Effector memory CD4-positive, alpha-beta T cell (primary cell): ENCODE measurements around the gene CALM3.

ENCODE experiments used
- DNase-seq, 3 donors: peaks; one replicate each; pipeline ENCODE4 v3.0.0-alpha.2; 2020
- H3K27ac ChIP-seq: 2 replicates; pipeline ENCODE4 v1.7.0; 2013; ENCODE audit warnings: mild to moderate bottlenecking, low read length, moderate library complexity; ENCODE audit not compliant: insufficient read depth, poor library complexity, severe bottlenecking
- H3K27me3 ChIP-seq: replicated peaks from 2 replicates; pipeline ENCODE4 v1.7.0; 2013; ENCODE audit warnings: mild to moderate bottlenecking, low read length; ENCODE audit not compliant: insufficient read depth, control insufficient read depth, poor library complexity, severe bottlenecking
- H3K36me3 ChIP-seq: 2 replicates; pipeline ENCODE4 v1.7.0; 2013; ENCODE audit warnings: mild to moderate bottlenecking, low read length, moderate library complexity; ENCODE audit not compliant: control insufficient read depth, insufficient read depth
- H3K4me1 ChIP-seq: 2 replicates; pipeline ENCODE4 v1.7.0; 2013; ENCODE audit warnings: low read length, mild to moderate bottlenecking; ENCODE audit not compliant: control insufficient read depth, insufficient read depth, poor library complexity, severe bottlenecking
- H3K4me3 ChIP-seq: 2 replicates; pipeline ENCODE4 v1.7.0; 2013; ENCODE audit warnings: low read length, low read depth, mild to moderate bottlenecking; ENCODE audit not compliant: insufficient read depth, poor library complexity, severe bottlenecking
- H3K9me3 ChIP-seq: 2 replicates; pipeline ENCODE4 v1.7.0; 2013; ENCODE audit warnings: mild to moderate bottlenecking, low read length, moderate library complexity; ENCODE audit not compliant: control insufficient read depth

The CALM3 gene

GRCh38 chr19:46613525-46613924 is 12.4 kb downstream of the CALM3 start:
- Histone ChIP-seq H3K4me3 (no peak overlapping the region), H3K27me3 (no peaks in the 10 kb centered on the region), H3K27ac (no peak overlapping the region), H3K4me1 (peaks cover 46% of the 10 kb centered on the region), H3K36me3 (peaks cover 16% of the 10 kb centered on the region), H3K9me3 (no peaks in the 10 kb centered on the region)
- DNase-seq: no peak

DNA sequence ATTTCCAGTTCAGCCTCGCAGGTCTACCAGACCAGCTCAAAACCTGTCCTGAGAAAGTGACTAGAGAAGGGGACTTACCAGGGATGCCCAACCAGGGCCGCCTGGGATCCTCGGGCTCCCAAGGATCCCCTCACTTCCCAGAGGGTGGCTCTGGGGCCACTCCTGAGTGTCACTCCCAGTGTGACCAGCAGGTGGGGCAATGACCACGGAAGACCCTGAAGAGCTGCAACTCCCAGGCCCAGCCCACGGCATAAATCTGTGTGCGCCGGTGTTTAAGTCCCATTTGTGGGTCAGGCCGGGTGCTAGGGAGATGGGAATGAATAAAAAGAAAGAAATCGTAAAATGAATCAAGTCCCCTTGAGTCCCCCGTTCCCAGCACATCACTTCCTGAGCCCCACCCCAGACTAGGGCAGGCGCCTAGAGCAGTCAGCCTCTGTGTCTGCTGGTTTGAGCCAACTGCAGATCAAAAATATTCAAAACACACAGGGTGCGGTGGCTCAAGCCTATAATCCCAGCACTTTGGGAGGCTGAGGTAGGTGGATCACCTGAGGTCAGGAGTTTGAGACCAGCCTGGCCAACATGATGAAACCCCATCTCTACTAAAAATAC is 13.1 kb downstream of the CALM3 start:
- Histone ChIP-seq H3K27ac (no peak overlapping the region), H3K4me3 (no peak overlapping the region), H3K4me1 (peaks cover 52% of the 10 kb centered on the region), H3K36me3 (peaks cover 9% of the 10 kb centered on the region), H3K27me3 (no peaks in the 10 kb centered on the region), H3K9me3 (no peaks in the 10 kb centered on the region)
- DNase-seq: peak; percentile 54 to 70 (median 60)

DNA sequence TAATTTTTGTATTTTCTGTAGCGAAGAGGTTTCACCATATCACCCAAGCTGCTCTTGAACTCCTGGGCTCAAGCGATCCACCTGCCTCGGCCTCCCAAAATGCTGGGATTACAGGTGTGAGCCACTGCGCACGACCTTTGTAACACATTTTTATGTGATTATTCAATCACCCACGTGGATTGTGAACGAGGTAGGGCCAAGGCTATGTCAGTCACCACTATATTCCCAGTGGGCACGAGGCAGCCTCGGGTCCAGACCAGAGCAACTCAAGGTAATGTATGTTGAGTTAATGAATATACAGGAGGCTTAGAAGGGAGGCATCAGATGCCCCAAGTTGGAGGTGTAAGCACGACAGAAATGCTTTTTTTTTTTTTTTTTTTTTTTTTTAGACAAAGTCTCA is 14.8 kb downstream of the CALM3 start:
- no peaks in the 10 kb centered on the region for H3K9me3 ChIP-seq
- no peak overlapping the region for H3K4me3 ChIP-seq
- no peak for DNase-seq
- H3K4me1 ChIP-seq: peaks cover 48% of the 10 kb centered on the region
- no peak overlapping the region for H3K27ac ChIP-seq
- no peaks in the 10 kb centered on the region for H3K36me3 ChIP-seq
- H3K27me3 ChIP-seq: no peaks in the 10 kb centered on the region

GRCh38 chr19:46616631-46617322 is 15.6 kb downstream of the CALM3 start:
- no peaks in the 10 kb centered on the region for H3K27me3 ChIP-seq
- H3K4me1 ChIP-seq: peaks cover 40% of the 10 kb centered on the region
- H3K9me3 ChIP-seq: no peaks in the 10 kb centered on the region
- no peak overlapping the region for H3K4me3 ChIP-seq
- no peaks in the 10 kb centered on the region for H3K36me3 ChIP-seq
- H3K27ac ChIP-seq: peak overlapping the region; percentile 30
- DNase-seq: no peak

DNA sequence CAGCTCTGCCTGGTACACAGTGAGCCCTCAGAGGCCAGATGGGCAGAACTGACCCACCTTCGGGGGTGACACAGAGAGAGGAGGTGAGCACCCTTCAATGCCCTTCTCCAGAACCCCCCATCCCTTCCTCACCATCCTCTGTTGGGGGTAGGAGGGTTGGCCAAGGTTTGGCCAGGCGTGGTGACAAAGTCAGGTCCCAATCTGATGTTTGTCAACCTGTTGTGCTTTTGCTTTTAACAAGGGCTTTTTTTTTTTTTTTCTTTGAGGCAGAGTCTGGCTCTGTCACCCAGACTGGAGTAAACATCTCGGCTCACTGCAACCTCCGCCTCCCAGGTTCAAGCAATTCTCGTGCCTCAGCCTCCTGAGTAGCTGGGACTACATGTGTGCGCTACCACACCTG is 16.5 kb downstream of the CALM3 start:
- Histone ChIP-seq H3K27me3 (no peaks in the 10 kb centered on the region), H3K27ac (peak overlapping the region; percentile 30), H3K4me3 (no peak overlapping the region), H3K9me3 (no peaks in the 10 kb centered on the region), H3K36me3 (no peaks in the 10 kb centered on the region), H3K4me1 (peaks cover 35% of the 10 kb centered on the region)
- DNase-seq: no peak

DNA sequence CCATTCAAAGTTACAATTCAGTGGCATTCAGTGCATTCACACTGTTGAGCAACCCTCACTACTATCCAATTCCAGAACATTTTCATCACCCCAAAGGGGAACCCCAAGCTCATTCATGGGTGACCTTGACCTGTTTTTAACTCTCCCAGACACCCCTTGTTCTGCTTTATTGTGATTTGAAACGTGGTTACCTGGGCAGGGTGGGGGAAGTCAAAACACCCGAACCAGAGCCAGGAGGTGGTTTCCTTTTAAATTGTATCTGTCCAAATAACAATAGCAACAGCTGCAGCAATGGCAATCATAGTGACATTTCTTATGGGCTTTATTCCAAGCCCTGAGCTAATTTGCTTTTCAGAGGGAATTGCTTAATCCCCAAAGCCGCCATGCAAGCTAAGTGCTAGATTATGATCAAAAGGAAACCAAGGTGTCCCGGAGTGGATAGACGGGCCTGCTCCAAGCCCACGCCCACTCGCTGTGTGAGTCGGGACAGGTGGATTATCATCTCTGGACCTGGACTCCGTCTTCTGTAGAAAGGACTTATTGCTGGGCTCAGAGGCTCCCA is 17.6 kb downstream of the CALM3 start:
- H3K9me3 ChIP-seq: no peaks in the 10 kb centered on the region
- H3K27me3 ChIP-seq: no peaks in the 10 kb centered on the region
- no peaks in the 10 kb centered on the region for H3K36me3 ChIP-seq
- no peak for DNase-seq
- peak overlapping the region; percentile 28 for H3K27ac ChIP-seq
- no peak overlapping the region for H3K4me3 ChIP-seq
- H3K4me1 ChIP-seq: peaks cover 32% of the 10 kb centered on the region

DNA sequence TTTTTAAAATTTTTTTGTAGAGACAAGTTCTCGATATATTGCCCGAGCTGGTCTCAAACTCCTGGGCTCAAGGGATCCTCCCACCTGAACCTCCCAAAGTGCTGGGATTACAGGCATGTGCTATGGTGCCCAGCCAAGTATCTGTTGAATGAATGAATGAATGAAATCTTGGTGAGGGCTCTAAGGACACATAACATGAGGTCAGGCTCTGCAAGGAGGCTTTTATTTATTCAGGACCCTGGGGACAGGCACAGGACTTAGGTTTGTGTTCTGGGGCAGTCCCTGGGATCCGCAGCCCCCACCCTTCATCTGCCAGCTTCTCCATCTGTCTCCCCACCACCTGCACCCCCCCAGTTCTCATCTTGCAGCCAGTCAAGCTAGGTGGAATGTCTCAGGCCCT is 19.1 kb downstream of the CALM3 start:
- H3K27ac ChIP-seq: no peak overlapping the region
- no peaks in the 10 kb centered on the region for H3K27me3 ChIP-seq
- no peak overlapping the region for H3K4me3 ChIP-seq
- no peaks in the 10 kb centered on the region for H3K36me3 ChIP-seq
- peaks cover 31% of the 10 kb centered on the region for H3K4me1 ChIP-seq
- no peaks in the 10 kb centered on the region for H3K9me3 ChIP-seq
- DNase-seq: no peak

DNA sequence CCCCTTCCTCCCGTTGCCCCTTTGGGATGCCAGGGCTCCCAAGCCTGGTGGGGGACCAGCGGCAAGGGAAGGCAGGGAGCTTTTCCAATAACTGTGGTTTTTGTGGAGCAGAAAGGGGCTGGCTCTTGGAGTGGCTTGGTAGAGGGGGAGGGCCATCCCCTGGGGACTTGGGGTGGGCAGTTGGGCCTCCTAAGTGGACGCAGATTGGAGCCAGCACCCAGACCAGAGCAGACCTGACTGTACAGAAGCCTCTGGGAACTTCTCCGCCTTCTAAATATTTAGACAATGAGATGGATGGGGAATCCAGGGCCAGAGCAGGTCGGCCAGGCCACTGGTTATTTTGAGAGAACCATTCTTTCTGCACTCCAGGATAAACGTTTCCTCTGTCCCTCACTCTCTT is 19.6 kb downstream of the CALM3 start:
- no peak for DNase-seq
- no peaks in the 10 kb centered on the region for H3K9me3 ChIP-seq
- H3K27ac ChIP-seq: no peak overlapping the region
- no peaks in the 10 kb centered on the region for H3K36me3 ChIP-seq
- H3K27me3 ChIP-seq: no peaks in the 10 kb centered on the region
- no peak overlapping the region for H3K4me3 ChIP-seq
- peaks cover 31% of the 10 kb centered on the region for H3K4me1 ChIP-seq

DNA sequence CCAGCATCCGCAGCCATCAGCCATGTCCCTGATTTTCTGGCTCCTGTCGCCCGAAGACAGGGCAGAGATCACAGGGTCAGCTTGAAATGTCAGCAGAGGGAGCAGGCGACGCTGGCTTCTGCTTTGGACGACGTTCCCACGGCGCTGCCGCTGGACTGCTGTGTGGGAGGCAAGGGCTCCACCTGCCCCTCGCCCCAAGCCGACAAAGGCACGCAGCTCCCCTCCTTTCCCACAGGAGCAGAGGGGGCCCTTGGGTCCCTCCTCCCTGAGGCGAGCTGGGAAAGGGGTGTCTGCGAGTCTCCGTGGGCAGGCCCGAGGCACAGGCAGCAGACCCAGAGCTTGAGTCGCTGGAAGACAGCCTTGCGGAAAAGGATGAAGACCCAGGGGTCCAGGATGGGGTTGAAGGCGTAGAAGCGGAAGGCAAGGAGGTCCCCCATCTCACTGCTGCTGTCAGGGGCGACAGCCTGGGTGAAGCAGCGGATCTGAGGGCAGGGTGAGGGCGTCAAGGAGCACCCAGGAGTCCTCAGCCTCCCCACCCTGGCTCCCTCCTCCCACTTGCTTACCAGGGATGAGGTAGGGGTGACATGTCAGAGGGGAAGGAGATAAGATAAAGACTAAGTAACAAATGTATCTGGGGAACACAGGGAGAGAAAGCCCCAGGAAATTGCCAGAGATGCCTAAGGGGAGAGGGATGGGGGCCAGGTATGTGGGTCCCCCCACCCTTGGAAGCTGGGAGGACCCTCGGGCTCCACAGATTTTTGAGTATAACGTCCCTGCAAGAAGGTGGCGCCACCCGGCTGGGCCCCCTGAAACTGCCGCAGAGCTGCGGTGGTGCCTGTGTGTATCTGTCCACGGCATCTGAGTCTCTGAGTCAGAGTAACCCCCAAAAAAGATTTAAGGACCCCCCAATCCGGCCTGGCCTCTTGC is 20.3 kb downstream of the CALM3 start:
- Histone ChIP-seq H3K36me3 (no peaks in the 10 kb centered on the region), H3K4me3 (no peak overlapping the region), H3K27ac (no peak overlapping the region), H3K4me1 (peaks cover 30% of the 10 kb centered on the region), H3K27me3 (no peaks in the 10 kb centered on the region), H3K9me3 (no peaks in the 10 kb centered on the region)
- DNase-seq: no peak

DNA sequence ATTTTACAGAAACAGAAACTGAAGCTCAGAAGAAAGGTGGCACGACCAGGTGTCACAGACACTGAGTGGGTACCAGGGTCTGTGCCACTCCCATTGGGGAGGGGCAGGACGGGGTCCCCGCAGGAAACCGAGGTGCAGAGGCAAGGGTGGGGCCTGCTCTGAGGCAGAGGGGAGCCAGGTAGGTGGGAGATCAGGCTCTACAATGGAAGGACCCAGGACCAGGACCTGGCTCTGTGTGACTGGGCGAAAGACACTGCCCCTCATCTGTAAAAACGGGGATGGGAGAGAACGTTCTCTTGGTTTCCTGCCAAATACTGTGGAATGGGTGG is 21.0 kb downstream of the CALM3 start:
- no peak for DNase-seq
- Histone ChIP-seq H3K27ac (no peak overlapping the region), H3K4me1 (peaks cover 23% of the 10 kb centered on the region)

More for the DNA sequence above, 21.0 kb downstream of the CALM3 start:
- H3K27me3 ChIP-seq: no peaks in the 10 kb centered on the region
- H3K4me3 ChIP-seq: no peak overlapping the region
- H3K36me3 ChIP-seq: no peaks in the 10 kb centered on the region
- H3K9me3 ChIP-seq: no peaks in the 10 kb centered on the region
